Prostate gland (tissue), 2 donors: ENCODE measurements around the gene ATP5MK. TPM values are rescaled to one million over a fixed set of nuclear protein-coding genes. Genes with fewer than 3 reads are reported as not detected.

Experiments
- DNase-seq: peaks from one replicate; pipeline ENCODE4 v3.0.0-alpha.2; 2019; ENCODE audit warnings: low spot score
- H3K27ac ChIP-seq, 2 donors: fragments of 200-600 bp; sonication (generic); 2 replicates each; pipeline ENCODE4 v1.5.1; 2017 to 2019
- H3K27me3 ChIP-seq: fragments of 200-600 bp; sonication (generic); replicated peaks from 2 replicates; pipeline ENCODE4 v1.5.1; 2019; ENCODE audit not compliant: insufficient read depth
- H3K36me3 ChIP-seq, 2 donors: fragments of 200-600 bp; sonication (generic); 1 replicate in 1 of 2; 2 replicates in 1 of 2; pipeline versions ENCODE4 v1.5.1 to v1.8.1; 2017 to 2019
- H3K4me1 ChIP-seq: fragments of 200-600 bp; sonication (generic); replicated peaks from 2 replicates; pipeline ENCODE4 v1.5.1; 2019
- H3K4me3 ChIP-seq, 2 donors: fragments of 200-600 bp; sonication (generic); 2 replicates each; pipeline ENCODE4 v1.5.1; 2017 to 2019
- H3K9me3 ChIP-seq: fragments of 200-600 bp; sonication (generic); 2 replicates; pipeline ENCODE4 v1.5.1; 2017
- CTCF ChIP-seq, 4 experiments: fragments of 200-600 bp in 2 of 4; fragments of 450-650 bp in 2 of 4; sonication (generic) in 2 of 4; IDR thresholded peaks; 1 replicate in 3 of 4; 2 replicates in 1 of 4; pipeline ENCODE4 v1.5.1; 2016 to 2019; ENCODE audit warnings: antibody characterized with exemption in 4 of 4, mild to moderate bottlenecking in 2 of 4, moderate library complexity in 2 of 4
- POLR2A ChIP-seq: fragments of 450-650 bp; IDR thresholded peaks from one replicate; pipeline ENCODE4 v1.6.1; 2016; ENCODE audit warnings: antibody characterized with exemption, mild to moderate bottlenecking
- POLR2AphosphoS5 ChIP-seq: sonication (generic); formaldehyde crosslinking; IDR thresholded peaks from one replicate; pipeline ENCODE4 v1.6.1; 2017; ENCODE audit warnings: antibody characterized with exemption
- WGBS: methylation state at CpG from one replicate; pipeline ENCODE4 v1.1.5; 2018; 5-methylcytosine and 5-hydroxymethylcytosine counted together
- intact Hi-C: fragments of 100-400 bp; cut with DNase I; formaldehyde crosslinking; loops from one replicate; pipeline ENCODE4 v1.14.2; 2022
- total RNA-seq, 2 donors: library from RNA; depleted of rRNA; stranded (reverse); fragments of >200 nt; gene quantifications; one replicate each; pipeline ENCODE4 v1.1.0, GENCODE V29; 2016

Gene ATP5MK
- total RNA-seq, 2 donors from 2014 or later = 206 to 234 TPM

GRCh38 chr10:103413564-103413963, 17.3 kb upstream of the ATP5MK start:
- Histone ChIP-seq H3K36me3 (peaks cover 19 to 25% of the 10 kb centered on the region in 2 donors), H3K4me1 (no peaks in the 10 kb centered on the region), H3K27me3 (no peaks in the 10 kb centered on the region), H3K27ac (no peak overlapping the region), H3K4me3 (no peak overlapping the region), H3K9me3 (no peaks in the 10 kb centered on the region)
- WGBS = 92% methylated on average over 2 of the region's 2 CpGs
- TF ChIP-seq POLR2A = no peak
- TF ChIP-seq CTCF (IDR thresholded peaks at IDR 0.05) = no peak
- TF ChIP-seq POLR2AphosphoS5 = no peak
- intact Hi-C loops = no loop called here
- DNase-seq = no peak

GRCh38 chr10:103397191-103397825, 1.0 kb upstream of the ATP5MK start:
- DNase-seq = no peak
- peaks cover 14% of the 10 kb centered on the region for H3K4me1 ChIP-seq
- no peak overlapping the region for H3K27ac ChIP-seq
- 56% methylated on average over 19 of the region's 19 CpGs for WGBS
- no peaks in the 10 kb centered on the region for H3K9me3 ChIP-seq
- intact Hi-C loops = no loop called here
- peak overlapping the region; percentile 51 to 74 for H3K4me3 ChIP-seq
- H3K27me3 ChIP-seq = no peaks in the 10 kb centered on the region
- TF ChIP-seq POLR2AphosphoS5 (no peak), CTCF (IDR thresholded peaks at IDR 0.05) (no peak), POLR2A (no peak)
- no peaks in the 10 kb centered on the region for H3K36me3 ChIP-seq

GRCh38 chr10:103396789-103397087, 463 bp upstream of the ATP5MK start:
- 2% methylated on average over 8 of the region's 8 CpGs for WGBS
- no peak for TF ChIP-seq POLR2A
- TF ChIP-seq CTCF (IDR thresholded peaks at IDR 0.05) = no peak
- TF ChIP-seq POLR2AphosphoS5 = no peak
- H3K36me3 ChIP-seq = no peaks in the 10 kb centered on the region

GRCh38 chr10:103395754-103396066, 565 bp downstream of the ATP5MK start:
- H3K36me3 ChIP-seq = no peaks in the 10 kb centered on the region
- H3K27ac ChIP-seq = peak overlapping the region; percentile 61 to 65
- H3K27me3 ChIP-seq = no peaks in the 10 kb centered on the region
- DNase-seq = no peak
- peak overlapping the region; percentile 51 to 74 for H3K4me3 ChIP-seq
- intact Hi-C loops = loop anchor here (1.0 kb wide), 1 partner anchor 27 kb away; no protein-coding TSS in a partner anchor
- WGBS = 1% methylated on average over 11 of the region's 11 CpGs
- H3K4me1 ChIP-seq = peaks cover 14% of the 10 kb centered on the region
- TF ChIP-seq POLR2A = no peak
- no peaks in the 10 kb centered on the region for H3K9me3 ChIP-seq

More at GRCh38 chr10:103396789-103397087, 463 bp upstream of the ATP5MK start:
- Histone ChIP-seq H3K9me3 (no peaks in the 10 kb centered on the region), H3K4me3 (peak overlapping the region; percentile 51 to 74), H3K27ac (peak overlapping the region; percentile 57 to 65), H3K27me3 (no peaks in the 10 kb centered on the region), H3K4me1 (peaks cover 14% of the 10 kb centered on the region)
- intact Hi-C loops = loop anchor here (1.0 kb wide), 1 partner anchor 28 kb away; no protein-coding TSS in a partner anchor
- no peak for DNase-seq

- Histone ChIP-seq H3K36me3 (peaks cover 3 to 4% of the 10 kb centered on the region in 2 donors), H3K4me1 (peaks cover 14% of the 10 kb centered on the region), H3K27me3 (no peaks in the 10 kb centered on the region), H3K4me3 (no peak overlapping the region), H3K9me3 (no peaks in the 10 kb centered on the region), H3K27ac (no peak overlapping the region)
- 89% methylated on average over 14 of the region's 14 CpGs for WGBS
- no peak for DNase-seq
- TF ChIP-seq POLR2A (no peak), POLR2AphosphoS5 (no peak), CTCF (IDR thresholded peaks at IDR 0.05) (no peak)
- intact Hi-C loops = no loop called here
Measured at GRCh38 chr10:103394180-103394579, 2.1 kb downstream of the ATP5MK start.
